Kidney (tissue), 14 donors: ENCODE measurements around the gene DELE1. TPM values are rescaled to one million over a fixed set of nuclear protein-coding genes. Genes with fewer than 3 reads are reported as not detected.

ENCODE experiments used
- DNase-seq, 5 donors: peaks; one replicate each; pipeline ENCODE4 v3.0.0-alpha.2; 2013 to 2020
- FAIRE-seq: peaks from 2 replicates; lab custom pipeline; 2012; peaks lifted over from hg19 to GRCh38; lab: Jason Lieb, UNC
- H3K27ac ChIP-seq, 2 donors: one replicate each; pipeline ENCODE4 v1.7.0; 2013; ENCODE audit warnings: low read depth in 2 of 2, low read length in 2 of 2, inconsistent platforms in 1 of 2
- H3K27me3 ChIP-seq: one replicate; pipeline ENCODE4 v1.7.1; 2013; ENCODE audit warnings: low read length, inconsistent platforms; ENCODE audit not compliant: control insufficient read depth, insufficient read depth
- H3K36me3 ChIP-seq, 3 donors: one replicate each; pipeline versions ENCODE4 v1.7.0 to v1.7.1; 2013; ENCODE audit warnings: low read length in 3 of 3, control low read depth in 1 of 3, inconsistent platforms in 1 of 3; ENCODE audit not compliant: insufficient read depth in 3 of 3, control insufficient read depth in 2 of 3
- H3K4me1 ChIP-seq, 3 donors: one replicate each; pipeline versions ENCODE4 v1.7.0 to v1.7.1; 2013; ENCODE audit warnings: low read length in 3 of 3, inconsistent platforms in 1 of 3, low read depth in 1 of 3; ENCODE audit not compliant: control insufficient read depth in 2 of 3, insufficient read depth in 2 of 3
- H3K4me3 ChIP-seq, 3 donors: one replicate each; pipeline versions ENCODE4 v1.7.0 to v1.8.1; 2013; ENCODE audit warnings: low read length in 3 of 3, control low read depth in 1 of 3, inconsistent platforms in 1 of 3
- H3K9ac ChIP-seq, 3 donors: one replicate each; pipeline versions ENCODE4 v1.7.0 to v1.7.1; 2013; ENCODE audit warnings: low read length in 3 of 3, control low read depth in 1 of 3, inconsistent platforms in 1 of 3
- H3K9me3 ChIP-seq, 3 donors: one replicate each; pipeline versions ENCODE4 v1.7.0 to v1.7.1; 2013; ENCODE audit warnings: low read length in 3 of 3, control low read depth in 1 of 3, inconsistent platforms in 1 of 3; ENCODE audit not compliant: control insufficient read depth in 2 of 3, insufficient read depth in 1 of 3
- intact Hi-C: fragments of 100-400 bp; cut with DNase I; formaldehyde crosslinking; loops from one replicate; pipeline ENCODE4 v1.11.1; 2022
- polyA plus RNA-seq: library from polyadenylated mRNA; stranded (reverse); fragments of 350-450 nt; fragmentation: Illumina TruSeq; extraction: RNeasy Lipid Tissue Mini Kit (QIAGEN cat#74804); gene quantifications from one replicate; pipeline ENCODE4 v1.2.3, GENCODE V29; 2014; ENCODE audit warnings: low read depth, low replicate concordance; ENCODE audit not compliant: insufficient read depth
- total RNA-seq: library from RNA; stranded (reverse); fragmentation: NEBNext Ultra II Directional; extraction: Animal tissue kit (Norgen Biotek cat#: 25700); gene quantifications from one replicate; pipeline ENCODE4 v1.2.1, GENCODE V29; 2021
- TF ChIP-seq, protein P1 (sequence below): IDR thresholded peaks from 3 replicates; pipeline ENCODE4 v1.5.1; 2012; ENCODE audit warnings: mild to moderate bottlenecking, moderate library complexity, borderline replicate concordance; ENCODE audit not compliant: insufficient read depth; ENCODE audit errors: extremely low read depth
- donor health status: control.
- donor health status: control.
- donor health status: control.
- donor health status: control.
- donor health status: control.
- donor health status: DM: yes; HTN: yes; CAD: no.
- donor health status: Normal renal cell carcinoma (clear cell type).

Gene DELE1
- total and polyA plus RNA-seq, 2 donors from 2014 or later = 67.7 to 82.3 TPM

DNA sequence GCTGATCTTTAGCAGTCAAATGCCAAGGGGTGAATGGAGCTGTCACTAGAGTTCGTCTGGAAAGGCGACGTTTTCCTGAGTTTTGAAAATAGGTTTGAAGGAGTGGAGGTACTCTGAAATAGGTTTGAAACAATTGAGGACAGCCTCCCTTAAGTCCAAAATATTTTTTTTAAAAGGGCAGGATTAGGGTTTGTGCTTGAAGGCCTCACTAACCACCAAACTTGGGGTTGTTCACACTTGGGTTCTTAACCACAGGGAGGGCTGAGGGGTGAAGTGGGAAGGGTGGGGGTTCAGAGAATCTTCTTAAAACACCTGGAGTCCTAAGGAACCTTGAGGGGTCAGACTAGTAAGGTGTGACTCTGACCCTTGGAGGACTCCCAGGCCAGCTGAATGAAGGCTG is 37.8 kb downstream of the DELE1 start:
- H3K27me3 ChIP-seq = no peaks in the 10 kb centered on the region
- H3K4me3 ChIP-seq = no peak overlapping the region
- TF ChIP-seq, protein P1, sequence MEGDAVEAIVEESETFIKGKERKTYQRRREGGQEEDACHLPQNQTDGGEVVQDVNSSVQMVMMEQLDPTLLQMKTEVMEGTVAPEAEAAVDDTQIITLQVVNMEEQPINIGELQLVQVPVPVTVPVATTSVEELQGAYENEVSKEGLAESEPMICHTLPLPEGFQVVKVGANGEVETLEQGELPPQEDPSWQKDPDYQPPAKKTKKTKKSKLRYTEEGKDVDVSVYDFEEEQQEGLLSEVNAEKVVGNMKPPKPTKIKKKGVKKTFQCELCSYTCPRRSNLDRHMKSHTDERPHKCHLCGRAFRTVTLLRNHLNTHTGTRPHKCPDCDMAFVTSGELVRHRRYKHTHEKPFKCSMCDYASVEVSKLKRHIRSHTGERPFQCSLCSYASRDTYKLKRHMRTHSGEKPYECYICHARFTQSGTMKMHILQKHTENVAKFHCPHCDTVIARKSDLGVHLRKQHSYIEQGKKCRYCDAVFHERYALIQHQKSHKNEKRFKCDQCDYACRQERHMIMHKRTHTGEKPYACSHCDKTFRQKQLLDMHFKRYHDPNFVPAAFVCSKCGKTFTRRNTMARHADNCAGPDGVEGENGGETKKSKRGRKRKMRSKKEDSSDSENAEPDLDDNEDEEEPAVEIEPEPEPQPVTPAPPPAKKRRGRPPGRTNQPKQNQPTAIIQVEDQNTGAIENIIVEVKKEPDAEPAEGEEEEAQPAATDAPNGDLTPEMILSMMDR = no peak
- DNase-seq (no peak), FAIRE-seq (no peak)
- H3K9ac ChIP-seq = no peak overlapping the region
- no peak overlapping the region for H3K27ac ChIP-seq
- intact Hi-C loops = no loop called here
- H3K9me3 ChIP-seq = no peaks in the 10 kb centered on the region
- H3K36me3 ChIP-seq = no peaks in the 10 kb centered on the region
- H3K4me1 ChIP-seq = peaks cover 3 to 11% (median 4%) of the 10 kb centered on the region in 3 donors

DNA sequence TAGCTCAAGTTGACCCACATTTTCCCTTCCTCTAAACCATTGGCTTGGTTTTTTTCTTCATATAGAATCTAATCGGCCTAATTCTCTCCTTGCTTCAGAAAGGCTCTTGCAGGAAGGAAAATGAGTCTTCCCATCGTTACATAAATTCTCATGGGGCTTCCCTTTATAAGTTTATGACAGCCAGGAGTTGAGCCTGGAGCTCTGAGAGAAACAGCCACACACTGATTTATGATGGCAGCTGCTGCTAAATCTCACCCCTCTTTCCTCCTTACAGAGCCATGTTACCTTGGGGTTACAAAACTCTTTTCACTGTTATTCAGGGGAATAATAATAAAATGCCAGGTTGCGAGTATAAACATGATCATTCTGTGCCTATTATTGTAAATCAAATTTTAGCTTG is 40.0 kb downstream of the DELE1 start:
- FAIRE-seq (no peak), DNase-seq (no peak)
- Histone ChIP-seq H3K9ac (no peak overlapping the region), H3K9me3 (no peaks in the 10 kb centered on the region), H3K4me1 (peaks cover 3 to 7% (median 6%) of the 10 kb centered on the region in 3 donors), H3K36me3 (no peaks in the 10 kb centered on the region), H3K27ac (no peak overlapping the region), H3K27me3 (no peaks in the 10 kb centered on the region), H3K4me3 (no peak overlapping the region)
- intact Hi-C loops = no loop called here
- TF ChIP-seq, protein P1 = no peak

DNA sequence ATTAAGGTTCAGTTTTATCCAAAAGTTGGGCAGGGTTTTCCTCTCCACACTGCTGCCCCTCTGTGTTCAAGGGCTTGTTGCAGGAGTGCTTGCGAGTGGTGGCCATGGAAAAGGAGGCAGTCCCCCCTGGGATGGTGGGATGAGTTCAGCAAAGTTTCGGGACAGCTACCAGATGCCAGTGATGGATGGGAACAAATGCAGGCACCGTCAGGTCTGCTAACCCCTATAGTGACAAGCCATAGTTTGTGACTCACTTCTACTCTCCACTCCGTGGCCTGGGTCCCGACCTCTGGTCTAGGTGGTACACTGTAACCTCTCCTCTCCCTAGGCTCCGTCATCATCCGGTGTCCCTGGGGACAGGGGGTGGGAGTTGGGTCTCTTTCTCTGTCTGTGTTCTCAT is 41.4 kb downstream of the DELE1 start:
- no peaks in the 10 kb centered on the region for H3K36me3 ChIP-seq
- no peak overlapping the region for H3K27ac ChIP-seq
- H3K4me1 ChIP-seq = peaks cover 4 to 6% (median 6%) of the 10 kb centered on the region in 3 donors
- no peak overlapping the region for H3K9ac ChIP-seq
- H3K4me3 ChIP-seq = no peak overlapping the region
- FAIRE-seq = no peak
- TF ChIP-seq, protein P1 = no peak
- no peaks in the 10 kb centered on the region for H3K27me3 ChIP-seq
- DNase-seq = no peak
- no peaks in the 10 kb centered on the region for H3K9me3 ChIP-seq
- intact Hi-C loops = no loop called here

DNA sequence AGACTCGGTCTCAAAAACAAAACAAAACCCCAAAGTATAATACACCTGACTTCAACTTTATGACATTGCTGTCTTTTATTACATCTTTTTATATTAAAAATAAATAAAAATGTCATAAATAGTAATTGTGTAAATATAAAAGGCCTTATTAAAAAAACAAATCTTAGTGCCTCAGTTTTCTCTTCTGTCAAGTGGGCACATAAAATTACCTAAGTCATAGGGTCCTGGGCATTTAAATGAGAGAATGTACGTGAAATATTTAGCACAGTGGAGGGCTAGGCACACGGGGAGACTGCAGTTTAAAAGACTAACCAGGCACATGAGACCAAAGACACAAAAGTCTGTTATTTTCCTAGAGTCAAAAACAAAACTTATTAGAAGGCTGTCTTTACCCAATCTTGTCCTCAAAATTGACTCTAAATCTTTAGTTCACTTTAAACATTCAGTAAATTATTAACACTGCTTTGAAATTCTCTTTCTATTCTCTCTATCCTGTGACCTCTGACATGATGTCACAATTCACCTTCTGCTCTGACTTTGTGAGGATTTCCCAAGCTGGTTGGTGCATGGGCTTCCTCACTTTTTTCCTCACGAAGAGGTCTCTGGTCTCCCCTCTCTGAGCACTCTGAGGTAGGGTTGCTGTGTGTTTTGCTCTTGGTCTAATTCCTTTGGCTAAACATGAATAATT is 42.7 kb downstream of the DELE1 start:
- no peaks in the 10 kb centered on the region for H3K9me3 ChIP-seq
- no peak overlapping the region for H3K27ac ChIP-seq
- TF ChIP-seq, protein P1 = no peak
- DNase-seq = no peak
- intact Hi-C loops = no loop called here
- no peak overlapping the region for H3K9ac ChIP-seq
- no peaks in the 10 kb centered on the region for H3K36me3 ChIP-seq
- peaks cover 6 to 13% (median 8%) of the 10 kb centered on the region in 3 donors for H3K4me1 ChIP-seq
- no peak for FAIRE-seq
- H3K4me3 ChIP-seq = no peak overlapping the region
- no peaks in the 10 kb centered on the region for H3K27me3 ChIP-seq
